Common myeloid progenitor, CD34-positive (primary cell): Measurements from ENCODE around the gene PTPRN2.
"Not testable (repeated sequence)": the region's sequence is repeated elsewhere in the genome, so short reads cannot be mapped to it uniquely, and the experiment has no call there.

Source experiments
- CTCF ChIA-PET: fragments of 350-600 bp; sonication (Branson Sonifier 250); formaldehyde crosslinking; loops from one replicate; lab custom pipeline; 2021; ENCODE audit warnings: antibody characterized with exemption; lab: Charles Lee
- POLR2A ChIA-PET: fragments of 350-600 bp; sonication (Branson Sonifier 250); formaldehyde crosslinking; loops from one replicate; lab custom pipeline; 2021; ENCODE audit warnings: antibody characterized with exemption; lab: Charles Lee
- DNase-seq, 3 donors: peaks; one replicate each; pipeline versions ENCODE4 v3.0.0 to v3.0.0-alpha.2; 2013
- H3K27ac ChIP-seq, 2 experiments: 1 replicate in 1 of 2; 2 replicates in 1 of 2; pipeline ENCODE4 v1.7.0; 2013; ENCODE audit warnings: inconsistent platforms in 2 of 2, low read length in 2 of 2, mild to moderate bottlenecking in 2 of 2, low read depth in 1 of 2, moderate library complexity in 1 of 2; ENCODE audit not compliant: severe bottlenecking in 2 of 2, insufficient read depth in 1 of 2, poor library complexity in 1 of 2
- H3K27me3 ChIP-seq, 5 experiments: replicated peaks in 2 of 5; 1 replicate in 3 of 5; 2 replicates in 2 of 5; pipeline versions ENCODE4 v1.6.1 to v1.7.0; 2013; ENCODE audit warnings: low read length in 4 of 5, mild to moderate bottlenecking in 2 of 5, moderate library complexity in 2 of 5, inconsistent platforms in 1 of 5; ENCODE audit not compliant: insufficient read depth in 5 of 5, control insufficient read depth in 4 of 5
- H3K36me3 ChIP-seq, 4 experiments: 1 replicate in 2 of 4; 2 replicates in 2 of 4; pipeline versions ENCODE4 v1.6.1 to v1.7.0; 2013; ENCODE audit warnings: low read length in 3 of 4, control low read depth in 1 of 4, mild to moderate bottlenecking in 1 of 4; ENCODE audit not compliant: control insufficient read depth in 4 of 4, insufficient read depth in 4 of 4
- H3K4me1 ChIP-seq, 4 experiments: 1 replicate in 3 of 4; 2 replicates in 1 of 4; pipeline versions ENCODE4 v1.6.1 to v1.7.1; 2013; ENCODE audit warnings: low read length in 3 of 4, mild to moderate bottlenecking in 3 of 4, control low read depth in 1 of 4, inconsistent platforms in 1 of 4, moderate library complexity in 1 of 4; ENCODE audit not compliant: control insufficient read depth in 4 of 4, insufficient read depth in 4 of 4; ENCODE audit errors: control extremely low read depth in 1 of 4
- H3K4me3 ChIP-seq, 7 experiments: 1 replicate in 4 of 7; 2 replicates in 3 of 7; pipeline versions ENCODE4 v1.5.1 to v1.7.0; 2013; ENCODE audit warnings: mild to moderate bottlenecking in 7 of 7, low read length in 6 of 7, moderate library complexity in 6 of 7, inconsistent platforms in 2 of 7, low read depth in 2 of 7, control low read depth in 1 of 7; ENCODE audit not compliant: insufficient read depth in 4 of 7, control insufficient read depth in 1 of 7; ENCODE audit errors: extremely low read depth in 1 of 7
- H3K9me3 ChIP-seq, 5 experiments: 1 replicate in 4 of 5; 2 replicates in 1 of 5; pipeline versions ENCODE4 v1.6.1 to v1.7.1; 2013; ENCODE audit warnings: low read length in 4 of 5, mild to moderate bottlenecking in 2 of 5, inconsistent platforms in 1 of 5, low read depth in 1 of 5, moderate library complexity in 1 of 5; ENCODE audit not compliant: control insufficient read depth in 4 of 5, insufficient read depth in 2 of 5; ENCODE audit errors: control extremely low read depth in 1 of 5
- WGBS: methylation state at CpG from one replicate; pipeline ENCODE4 v1.1.5; 2013; ENCODE audit not compliant: insufficient coverage; 5-methylcytosine and 5-hydroxymethylcytosine counted together

PTPRN2 gene

DNA sequence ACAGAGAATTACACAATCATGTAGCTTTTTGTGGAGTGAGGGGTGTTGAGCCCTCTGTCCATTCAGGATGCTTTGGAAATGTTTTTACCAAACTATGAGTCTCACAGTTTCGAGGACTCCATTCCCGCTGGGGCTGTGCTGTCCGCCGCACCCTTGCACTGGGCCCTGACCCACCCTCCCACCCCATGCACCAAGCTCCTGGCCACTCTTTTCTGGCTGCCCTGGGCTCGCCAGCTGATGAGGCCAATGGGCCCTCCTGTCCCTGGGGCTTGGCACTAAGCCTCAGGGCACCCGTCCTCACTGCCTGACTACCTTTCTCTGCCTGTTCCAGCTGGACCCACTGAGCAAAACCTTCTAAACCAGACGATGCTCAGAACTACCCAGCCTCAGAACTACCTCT is 332.1 kb downstream of the PTPRN2 start:
- Histone ChIP-seq H3K4me1 (no peaks in the 10 kb centered on the region), H3K27me3 (no peaks in the 10 kb centered on the region), H3K9me3 (peaks cover 0 to 36% (median 3%) of the 10 kb centered on the region in 5 experiments), H3K4me3 (no peak overlapping the region), H3K36me3 (no peaks in the 10 kb centered on the region), H3K27ac (no peak overlapping the region)
- ChIA-PET CTCF (no interaction called here), POLR2A (no interaction called here)
- no peak for DNase-seq
- WGBS = 87% methylated on average over 2 of the region's 7 CpGs

DNA sequence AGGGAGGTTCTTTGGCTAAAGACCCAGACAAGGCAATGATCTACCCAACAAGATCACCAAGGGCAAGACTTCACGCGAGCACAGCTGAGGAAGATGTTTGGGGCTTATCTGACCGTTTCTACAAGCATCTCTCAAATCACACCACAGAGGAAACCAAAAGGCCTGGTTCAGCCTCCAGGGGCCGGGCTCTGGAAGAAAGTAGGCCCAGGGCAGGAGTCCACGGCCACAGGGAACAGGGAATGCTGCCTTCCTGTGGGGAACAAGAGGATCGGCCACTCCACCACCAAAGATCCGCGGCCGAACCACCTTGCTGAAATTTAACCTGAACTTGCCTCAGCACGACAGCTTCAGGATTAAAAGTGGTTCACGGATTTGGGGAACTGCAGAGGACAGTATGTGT is 332.5 kb downstream of the PTPRN2 start:
- Histone ChIP-seq H3K4me3 (no peak overlapping the region), H3K9me3 (peaks cover 0 to 33% (median 3%) of the 10 kb centered on the region in 5 experiments), H3K36me3 (no peaks in the 10 kb centered on the region), H3K4me1 (no peaks in the 10 kb centered on the region), H3K27ac (no peak overlapping the region), H3K27me3 (no peaks in the 10 kb centered on the region)
- ChIA-PET POLR2A (no interaction called here), CTCF (no interaction called here)
- WGBS = 92% methylated on average over 9 of the region's 11 CpGs
- DNase-seq = no peak

DNA sequence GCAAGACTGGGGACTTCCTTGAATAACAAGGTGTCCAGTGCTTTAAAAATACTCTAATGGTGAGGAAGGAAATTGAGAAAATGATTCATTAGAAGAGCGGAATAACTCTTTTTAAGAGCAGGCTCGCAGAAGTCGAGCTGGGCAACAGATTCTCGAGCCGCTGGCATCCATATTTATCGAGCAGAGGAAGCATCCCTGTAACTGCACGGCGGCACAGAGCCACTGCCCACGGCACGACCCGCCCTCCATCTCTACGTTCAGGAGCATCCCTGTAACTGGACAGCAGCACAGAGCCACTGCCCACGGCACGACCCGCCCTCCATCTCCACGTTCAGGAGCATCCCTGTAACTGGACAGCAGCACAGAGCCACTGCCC is 334.0 kb downstream of the PTPRN2 start:
- H3K4me3 ChIP-seq, POLR2A ChIA-PET, CTCF ChIA-PET, DNase-seq, H3K27me3 ChIP-seq, H3K4me1 ChIP-seq, H3K36me3 ChIP-seq, H3K27ac ChIP-seq: not testable (repeated sequence)
- 94% methylated on average over 3 of the region's 16 CpGs for WGBS
- H3K9me3 ChIP-seq = peaks cover 0 to 26% (median 4%) of the 10 kb centered on the region in 5 experiments

DNA sequence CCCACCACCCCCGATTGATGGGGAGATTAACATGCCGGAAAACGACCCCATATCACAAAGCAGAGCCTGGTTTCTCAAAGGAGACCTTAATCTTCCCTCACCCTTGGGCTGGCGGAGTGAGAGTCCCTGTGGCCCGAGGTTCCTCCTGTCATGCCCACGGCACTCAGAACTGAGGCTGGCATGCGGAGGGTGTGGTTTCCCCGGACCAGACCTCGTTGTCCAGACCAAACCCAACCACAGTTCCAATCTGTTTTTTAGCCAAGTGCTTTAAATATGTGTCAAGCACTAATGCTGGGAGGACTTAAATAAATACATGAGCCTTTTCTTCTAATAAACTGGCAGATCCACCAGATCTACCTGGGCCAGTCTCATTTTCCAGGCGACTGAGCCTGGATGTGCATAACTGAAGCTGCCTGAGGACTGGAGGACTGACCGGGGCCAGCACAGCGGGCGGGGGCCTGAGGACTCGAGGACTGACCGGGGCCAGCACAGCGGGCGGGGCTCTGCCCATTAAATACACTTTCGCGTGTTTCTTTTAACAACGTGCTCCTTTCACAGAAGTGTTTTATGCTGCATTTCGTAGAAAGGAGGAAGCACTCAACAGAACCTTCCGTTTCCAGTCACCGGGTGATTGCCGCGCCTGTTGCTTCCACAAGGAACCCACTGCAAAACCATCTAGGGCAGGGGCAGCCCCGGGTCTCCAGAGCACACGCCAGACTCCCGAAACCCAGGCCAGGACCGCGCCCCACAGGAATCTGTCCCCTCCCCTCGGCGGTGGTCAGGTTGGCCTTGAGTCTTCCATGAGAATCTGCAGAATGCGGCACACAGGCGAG is 334.6 kb downstream of the PTPRN2 start:
- CTCF ChIA-PET = no interaction called here
- H3K36me3 ChIP-seq = no peaks in the 10 kb centered on the region
- POLR2A ChIA-PET = no interaction called here
- no peaks in the 10 kb centered on the region for H3K4me1 ChIP-seq
- H3K9me3 ChIP-seq = peaks cover 0 to 30% (median 6%) of the 10 kb centered on the region in 5 experiments
- H3K27ac ChIP-seq = no peak overlapping the region
- H3K27me3 ChIP-seq = no peaks in the 10 kb centered on the region
- no peak for DNase-seq
- WGBS = 80% methylated on average over 33 of the region's 34 CpGs
- H3K4me3 ChIP-seq = no peak overlapping the region

DNA sequence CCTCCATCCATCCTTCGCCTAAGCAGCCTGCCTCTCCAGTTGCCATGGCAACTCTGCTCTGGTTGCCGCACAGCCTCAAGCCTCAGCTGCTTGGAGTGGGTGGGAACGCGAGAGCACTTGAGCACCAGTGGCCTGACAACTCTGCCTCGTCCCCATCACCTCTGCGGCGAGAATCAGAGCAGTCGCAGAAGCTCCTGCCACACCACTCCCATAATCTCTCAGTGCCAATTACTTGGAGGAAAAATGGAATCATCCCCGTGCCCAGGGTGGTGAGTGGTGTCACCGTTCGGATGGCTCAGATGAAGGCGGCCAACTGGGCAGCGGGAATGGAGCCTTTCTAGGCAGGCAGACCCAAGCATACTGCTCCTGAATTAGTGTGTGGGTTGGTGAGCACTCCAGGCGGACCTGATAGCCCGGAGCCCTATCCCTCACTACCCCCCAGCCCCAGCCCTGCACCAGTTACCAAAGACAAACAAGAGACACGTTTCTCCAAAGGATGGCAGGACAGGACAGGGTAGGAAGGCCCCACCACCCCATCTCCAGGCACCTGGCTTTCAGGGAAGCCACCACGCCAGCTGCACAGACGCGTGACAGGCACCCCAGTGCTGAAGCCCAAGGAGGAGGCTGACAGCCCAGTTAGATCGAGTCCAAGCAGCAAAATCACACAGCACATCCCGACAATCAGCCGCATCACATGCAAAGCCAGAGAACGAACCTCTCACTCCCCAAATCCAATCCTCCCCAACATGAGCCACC is 335.4 kb downstream of the PTPRN2 start:
- 89% methylated on average over 12 of the region's 23 CpGs for WGBS

DNA sequence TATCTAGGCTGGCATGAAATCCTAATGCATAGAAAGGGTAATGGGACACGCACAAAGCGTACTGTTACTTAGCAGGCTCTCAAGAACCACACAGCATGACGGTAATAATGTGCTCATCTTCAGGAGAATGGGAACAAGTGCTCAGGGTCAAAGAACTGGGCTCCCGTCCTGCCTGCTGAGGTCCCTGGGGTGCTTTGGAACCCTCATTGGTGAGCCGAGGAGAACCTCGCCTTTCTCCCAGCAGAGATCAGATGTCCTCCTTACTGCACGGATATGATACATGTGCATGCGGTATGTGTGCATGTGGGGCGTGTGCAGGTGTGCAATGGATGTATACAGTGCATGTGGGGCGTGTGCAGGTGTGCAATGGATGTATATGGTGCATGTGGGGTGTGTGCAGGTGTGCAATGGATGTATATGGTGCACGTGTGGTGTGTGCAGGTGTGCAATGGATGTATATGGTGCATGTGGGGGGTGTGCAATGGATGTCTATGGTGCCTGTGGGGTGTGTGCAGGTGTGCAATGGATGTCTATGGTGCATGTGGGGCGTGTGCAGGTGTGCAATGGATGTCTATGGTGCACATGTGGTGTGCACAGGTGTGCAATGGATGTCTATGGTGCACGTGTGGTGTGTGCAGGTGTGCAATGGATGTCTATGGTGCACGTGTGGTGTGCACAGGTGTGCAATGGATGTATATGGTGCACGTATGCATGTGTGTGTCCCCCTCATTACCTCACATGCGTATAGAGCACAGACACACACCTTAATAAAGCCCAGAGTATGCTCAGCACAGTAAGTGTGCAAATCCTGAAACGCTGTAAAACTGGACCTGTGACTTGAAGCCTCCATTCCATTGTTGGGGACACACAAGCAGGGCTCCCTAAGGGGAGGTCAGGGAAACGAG is 336.3 kb downstream of the PTPRN2 start:
- CTCF ChIA-PET = no interaction called here
- H3K4me3 ChIP-seq = no peak overlapping the region
- no peaks in the 10 kb centered on the region for H3K4me1 ChIP-seq
- 96% methylated on average over 14 of the region's 18 CpGs for WGBS
- no peaks in the 10 kb centered on the region for H3K27me3 ChIP-seq
- no peak overlapping the region for H3K27ac ChIP-seq
- POLR2A ChIA-PET = no interaction called here
- H3K36me3 ChIP-seq = no peaks in the 10 kb centered on the region
- H3K9me3 ChIP-seq = peaks cover 0 to 37% (median 6%) of the 10 kb centered on the region in 5 experiments
- no peak for DNase-seq

More for the DNA sequence above, 335.4 kb downstream of the PTPRN2 start:
- DNase-seq = no peak
- no peaks in the 10 kb centered on the region for H3K36me3 ChIP-seq
- H3K27ac ChIP-seq = no peak overlapping the region
- no peaks in the 10 kb centered on the region for H3K27me3 ChIP-seq
- H3K4me1 ChIP-seq = no peaks in the 10 kb centered on the region
- no peak overlapping the region for H3K4me3 ChIP-seq
- ChIA-PET CTCF (no interaction called here), POLR2A (no interaction called here)
- peaks cover 0 to 34% (median 6%) of the 10 kb centered on the region in 5 experiments for H3K9me3 ChIP-seq
